Activated naive CD4-positive, alpha-beta T cell treated with anti-CD3 and anti-CD28 coated beads, Interleukin-2, amount 50 U/mL, for 16 hours (primary cell): ENCODE data around the gene ABHD8.
A peak's percentile ranks its signal among the peaks of the same experiment; 100 is the strongest.

ENCODE experiments used
- DNase-seq: peaks from one replicate; pipeline ENCODE4 v3.0.0-alpha.2; 2020

Gene ABHD8

DNA sequence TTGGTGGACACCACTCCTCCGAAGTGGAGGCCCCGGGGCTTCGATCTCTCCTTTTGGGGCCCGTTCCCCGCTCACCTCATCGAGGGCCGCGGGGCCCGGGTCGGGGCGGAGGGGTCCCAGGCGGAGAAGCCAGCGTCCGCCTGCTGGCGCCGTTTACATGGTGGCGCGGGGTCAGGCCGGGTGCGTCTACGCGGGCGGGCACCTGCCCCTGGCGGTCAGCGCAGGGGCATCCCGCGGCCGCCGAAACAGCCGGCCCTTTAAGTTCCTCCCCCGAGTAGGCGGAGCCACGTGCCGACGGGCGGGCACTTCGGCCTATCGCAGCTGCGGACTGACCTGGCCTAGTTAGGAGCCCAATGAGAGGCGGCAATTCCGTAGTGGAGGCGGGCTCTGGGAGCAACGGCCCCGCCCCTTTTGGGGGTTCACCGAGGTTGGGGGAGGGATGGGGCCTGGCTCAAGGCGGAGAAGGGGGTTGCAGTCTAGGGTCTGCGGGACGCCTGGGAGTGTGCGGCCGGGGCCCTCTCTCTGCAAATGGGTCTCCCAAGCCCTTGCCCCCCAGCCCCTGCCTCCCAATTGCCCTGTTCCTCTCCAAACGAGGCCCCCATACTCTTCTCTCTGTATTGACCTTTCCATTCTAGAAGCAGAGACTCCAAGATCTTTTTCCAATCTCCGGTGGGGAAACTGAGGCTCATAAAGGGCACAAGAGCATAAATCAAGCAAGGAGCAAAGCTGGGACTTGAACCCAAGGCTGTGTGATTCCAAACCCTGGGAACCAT is at the start of gene ABHD8:
Gene ABHD8 (minus strand): TSS at position 259 of the 773 bp plus-strand sequence. CDS start 1,809 bp downstream, outside the sequence.
- DNase-seq = peak; percentile 94

GRCh38 chr19:17352608-17353280 is 49.5 kb upstream of the ABHD8 start:
- DNase-seq = no peak

DNA sequence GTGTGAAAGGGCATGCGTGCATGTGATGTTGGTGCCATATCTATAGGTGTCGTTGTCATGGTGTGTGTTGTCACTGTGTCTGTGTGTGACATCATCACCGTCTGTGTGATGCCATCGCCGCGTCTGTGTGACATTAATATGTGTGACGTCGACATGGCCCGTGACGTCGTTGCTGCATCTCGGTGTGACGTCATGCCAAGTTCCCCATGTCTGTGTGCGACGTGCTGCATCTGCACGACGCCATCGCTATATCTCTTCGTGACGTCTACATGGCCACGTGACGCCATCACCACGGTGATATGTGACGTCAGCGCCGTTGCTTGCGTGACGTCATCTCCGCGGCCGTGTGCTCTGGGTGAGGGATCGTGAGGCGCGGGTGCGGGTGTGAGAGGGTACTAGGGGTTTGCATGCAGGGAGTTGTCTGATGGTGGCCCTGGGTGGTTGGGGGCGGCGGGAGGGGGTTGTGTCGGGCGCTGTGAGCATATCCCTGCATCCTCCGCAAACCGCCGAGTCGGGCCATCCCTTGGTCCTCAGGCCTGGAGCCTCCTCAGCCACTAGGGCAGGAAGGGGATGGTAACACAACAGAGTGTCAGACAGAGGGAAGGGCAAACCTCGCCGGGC is 48.7 kb upstream of the ABHD8 start:
- no peak for DNase-seq

- DNase-seq = no peak
These were observed 45.5 kb upstream of the ABHD8 start for GRCh38 chr19:17348700-17349099.

- no peak for DNase-seq
These were observed 44.7 kb upstream of the ABHD8 start for GRCh38 chr19:17347877-17348276.

DNA sequence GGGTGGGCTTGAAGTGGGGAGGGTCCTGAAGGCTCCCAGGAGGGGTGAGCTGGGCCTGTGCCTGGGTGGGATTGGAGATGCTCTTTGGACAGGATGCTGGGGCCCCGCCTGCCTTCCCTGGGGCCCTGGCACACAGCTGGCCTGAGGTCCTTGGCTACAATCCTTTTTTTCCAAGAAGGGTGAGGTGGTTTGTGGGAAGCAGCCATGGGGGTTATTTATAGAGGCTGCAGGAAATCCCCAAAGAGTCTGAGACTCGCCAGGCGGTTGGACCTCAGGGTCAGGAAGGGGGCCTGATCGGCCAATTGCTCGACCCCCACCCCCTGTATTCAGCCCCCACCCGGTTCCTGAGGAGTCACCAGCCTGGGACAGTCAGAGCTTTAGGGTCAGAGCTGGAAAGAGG is 44.1 kb upstream of the ABHD8 start:
- no peak for DNase-seq

GRCh38 chr19:17346109-17346671 is 43.0 kb upstream of the ABHD8 start:
- peak; percentile 79 for DNase-seq

GRCh38 chr19:17341845-17342244 is 38.6 kb upstream of the ABHD8 start:
- DNase-seq = no peak

GRCh38 chr19:17341386-17341785 is 38.2 kb upstream of the ABHD8 start:
- no peak for DNase-seq

GRCh38 chr19:17340871-17341357 is 37.7 kb upstream of the ABHD8 start:
- no peak for DNase-seq

DNA sequence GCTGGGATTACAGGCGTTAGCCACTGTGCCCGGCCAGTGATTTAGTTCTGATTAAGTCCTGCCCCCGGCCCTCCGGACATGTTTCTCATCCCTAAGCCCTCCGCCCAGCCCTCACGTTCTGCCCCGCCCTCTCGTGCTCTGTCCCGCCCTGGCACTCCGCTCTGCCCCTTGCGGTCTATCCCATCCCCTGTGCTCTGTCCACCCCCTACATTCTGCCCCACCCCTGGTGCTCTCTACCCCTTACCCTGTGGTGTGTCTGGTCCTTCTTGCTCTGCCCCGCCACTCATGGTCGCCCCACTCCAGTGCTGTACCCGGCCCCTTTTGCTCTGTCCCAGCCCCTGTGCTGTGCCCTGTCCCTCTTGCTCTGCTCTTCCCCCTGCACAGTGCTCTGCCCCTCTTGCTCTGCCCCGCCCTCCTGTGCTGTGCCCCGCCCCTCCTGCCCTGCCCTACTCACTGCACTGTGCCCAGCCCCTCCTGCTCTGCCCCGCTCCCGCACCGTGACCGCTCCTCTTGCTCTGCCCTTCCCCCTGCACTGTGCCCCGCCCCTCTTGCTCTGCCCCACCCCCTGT is 37.2 kb upstream of the ABHD8 start:
- DNase-seq = no peak

DNA sequence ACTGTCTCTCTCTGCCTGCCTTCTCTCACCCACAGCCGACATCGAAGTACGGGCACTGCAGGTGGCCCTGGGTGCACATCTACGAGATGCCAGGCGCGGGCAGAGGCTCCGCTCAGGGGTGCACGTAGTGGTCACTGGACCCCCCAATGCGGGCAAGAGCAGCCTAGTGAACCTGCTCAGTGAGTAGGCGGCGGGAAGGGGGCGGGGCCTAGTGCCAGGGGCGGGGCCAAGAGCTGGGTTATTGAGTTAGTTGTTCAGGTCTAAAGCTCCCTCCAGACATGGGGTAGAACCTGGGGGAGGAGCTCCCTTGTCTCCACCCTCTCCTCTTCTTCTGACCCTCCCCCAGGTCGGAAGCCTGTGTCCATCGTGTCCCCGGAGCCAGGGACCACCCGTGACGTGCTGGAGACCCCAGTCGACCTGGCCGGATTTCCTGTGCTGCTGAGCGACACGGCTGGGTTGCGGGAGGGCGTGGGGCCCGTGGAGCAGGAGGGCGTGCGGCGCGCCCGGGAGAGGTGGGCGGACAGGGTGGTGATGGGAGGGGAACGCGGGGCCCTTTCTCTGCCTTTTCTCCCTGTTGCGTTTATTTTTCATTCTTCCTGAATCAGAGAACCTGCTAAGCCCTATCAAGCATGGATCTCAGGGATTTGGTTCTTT is 36.0 kb upstream of the ABHD8 start:
- DNase-seq = peak; percentile 50

- DNase-seq = no peak
These were observed 35.3 kb upstream of the ABHD8 start for GRCh38 chr19:17338433-17339078.

DNA sequence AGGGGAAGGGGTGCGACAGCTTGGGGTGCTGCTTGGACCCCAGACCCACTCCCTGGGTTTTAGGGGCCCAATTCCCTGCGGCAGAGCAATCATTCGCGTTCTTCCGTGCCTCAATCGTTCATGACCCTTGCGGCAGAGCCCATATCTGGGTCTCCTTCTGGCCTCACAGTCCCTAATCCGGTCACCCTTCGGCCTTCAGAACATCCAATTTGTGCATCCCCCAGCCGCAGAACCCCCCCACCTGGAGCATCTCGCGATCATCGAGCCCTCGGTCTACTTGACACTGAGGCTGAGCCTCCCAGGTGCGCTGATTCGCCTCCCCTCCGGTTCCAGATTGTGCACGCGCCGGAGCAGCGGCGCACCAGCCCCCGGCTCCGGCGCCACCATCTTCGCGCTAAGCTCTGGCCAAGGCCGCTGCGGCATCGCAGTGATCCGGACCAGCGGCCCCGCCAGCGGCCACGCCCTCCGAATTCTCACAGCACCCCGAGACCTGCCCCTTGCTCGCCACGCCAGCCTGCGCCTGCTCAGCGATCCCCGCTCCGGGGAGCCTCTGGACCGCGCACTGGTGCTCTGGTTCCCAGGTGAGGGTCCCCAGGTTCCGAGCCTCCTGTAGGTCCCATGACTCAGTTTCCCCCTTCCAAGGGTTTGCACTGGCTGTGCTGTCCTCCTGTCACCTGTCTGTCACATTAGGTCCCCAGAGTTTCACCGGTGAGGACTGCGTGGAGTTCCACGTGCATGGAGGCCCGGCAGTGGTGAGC is 34.6 kb upstream of the ABHD8 start:
- DNase-seq = peak; percentile 47

DNA sequence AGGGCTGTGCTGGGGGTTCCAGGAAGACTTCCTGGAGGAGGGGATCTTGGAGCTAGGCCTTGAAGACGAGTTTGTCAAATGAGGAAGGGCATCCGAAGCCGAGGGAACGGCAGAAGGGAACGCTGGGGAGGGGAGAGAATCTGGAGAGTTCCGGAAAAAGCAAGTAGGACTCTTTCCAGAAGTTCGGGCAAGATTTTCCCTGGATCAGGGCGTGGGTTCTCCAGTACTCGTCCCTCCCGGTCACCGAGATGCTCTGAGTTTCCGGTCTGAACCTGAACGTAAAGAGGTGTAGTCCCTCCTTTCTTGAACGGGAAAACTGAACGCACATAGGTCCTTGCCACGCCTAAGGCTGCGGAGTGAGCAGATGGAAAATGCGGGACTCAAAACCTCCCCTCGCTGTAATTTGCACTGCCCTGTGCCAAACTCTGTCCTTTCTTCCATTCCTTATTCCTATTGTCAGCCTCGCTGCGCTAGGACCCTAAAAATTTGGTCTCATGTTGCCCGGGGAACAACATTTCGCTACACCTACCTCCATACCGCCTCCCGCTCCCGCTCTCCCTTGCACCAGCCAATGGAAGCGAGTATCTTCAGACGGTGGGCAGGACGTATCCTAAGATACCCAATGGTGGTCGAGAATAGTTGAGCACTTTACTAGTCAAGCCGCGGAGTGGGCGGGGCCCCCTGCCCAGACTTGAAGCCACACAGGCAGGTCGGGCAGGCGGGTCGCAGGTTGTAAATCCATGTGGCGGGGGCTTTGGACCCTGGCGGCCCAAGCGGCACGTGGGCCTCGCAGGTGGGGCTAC is 33.8 kb upstream of the ABHD8 start, which contains the start of gene GTPBP3:
Gene GTPBP3 (plus strand): TSS at position 682 of the 803 bp plus-strand sequence. CDS start 59 bp downstream, at position 741.
- DNase-seq = peak; percentile 98

GRCh38 chr19:17335575-17335974 is 32.4 kb upstream of the ABHD8 start:
- DNase-seq = no peak

- peak; percentile 97 for DNase-seq
These were observed 31.5 kb upstream of the ABHD8 start, which contains the start of gene ANO8 for GRCh38 chr19:17334414-17335409. Gene ANO8, minus strand, starts transcription at chr19:17334855. Its CDS starts 185 bp downstream, at chr19:17334670.

- peak; percentile 80 for DNase-seq
These were observed 30.6 kb upstream of the ABHD8 start for GRCh38 chr19:17333611-17334413.
